Kidney (tissue), 14 donors: Measurements from ENCODE around the gene USF2. TPM values are rescaled to one million over a fixed set of nuclear protein-coding genes. Genes with fewer than 3 reads are reported as not detected.

Source experiments
- DNase-seq, 5 donors: peaks; one replicate each; pipeline ENCODE4 v3.0.0-alpha.2; 2013 to 2020
- FAIRE-seq: peaks from 2 replicates; lab custom pipeline; 2012; peaks lifted over from hg19 to GRCh38; lab: Jason Lieb, UNC
- H3K27ac ChIP-seq, 2 donors: one replicate each; pipeline ENCODE4 v1.7.0; 2013; ENCODE audit warnings: low read depth in 2 of 2, low read length in 2 of 2, inconsistent platforms in 1 of 2
- H3K27me3 ChIP-seq: one replicate; pipeline ENCODE4 v1.7.1; 2013; ENCODE audit warnings: low read length, inconsistent platforms; ENCODE audit not compliant: control insufficient read depth, insufficient read depth
- H3K36me3 ChIP-seq, 3 donors: one replicate each; pipeline versions ENCODE4 v1.7.0 to v1.7.1; 2013; ENCODE audit warnings: low read length in 3 of 3, control low read depth in 1 of 3, inconsistent platforms in 1 of 3; ENCODE audit not compliant: insufficient read depth in 3 of 3, control insufficient read depth in 2 of 3
- H3K4me1 ChIP-seq, 3 donors: one replicate each; pipeline versions ENCODE4 v1.7.0 to v1.7.1; 2013; ENCODE audit warnings: low read length in 3 of 3, inconsistent platforms in 1 of 3, low read depth in 1 of 3; ENCODE audit not compliant: control insufficient read depth in 2 of 3, insufficient read depth in 2 of 3
- H3K4me3 ChIP-seq, 3 donors: one replicate each; pipeline versions ENCODE4 v1.7.0 to v1.8.1; 2013; ENCODE audit warnings: low read length in 3 of 3, control low read depth in 1 of 3, inconsistent platforms in 1 of 3
- H3K9ac ChIP-seq, 3 donors: one replicate each; pipeline versions ENCODE4 v1.7.0 to v1.7.1; 2013; ENCODE audit warnings: low read length in 3 of 3, control low read depth in 1 of 3, inconsistent platforms in 1 of 3
- H3K9me3 ChIP-seq, 3 donors: one replicate each; pipeline versions ENCODE4 v1.7.0 to v1.7.1; 2013; ENCODE audit warnings: low read length in 3 of 3, control low read depth in 1 of 3, inconsistent platforms in 1 of 3; ENCODE audit not compliant: control insufficient read depth in 2 of 3, insufficient read depth in 1 of 3
- CTCF ChIP-seq: IDR thresholded peaks from 3 replicates; pipeline ENCODE4 v1.5.1; 2012; ENCODE audit warnings: mild to moderate bottlenecking, moderate library complexity, borderline replicate concordance; ENCODE audit not compliant: insufficient read depth; ENCODE audit errors: extremely low read depth
- intact Hi-C: fragments of 100-400 bp; cut with DNase I; formaldehyde crosslinking; loops from one replicate; pipeline ENCODE4 v1.11.1; 2022
- polyA plus RNA-seq: library from polyadenylated mRNA; stranded (reverse); fragments of 350-450 nt; fragmentation: Illumina TruSeq; extraction: RNeasy Lipid Tissue Mini Kit (QIAGEN cat#74804); gene quantifications from one replicate; pipeline ENCODE4 v1.2.3, GENCODE V29; 2014; ENCODE audit warnings: low read depth, low replicate concordance; ENCODE audit not compliant: insufficient read depth
- total RNA-seq: library from RNA; stranded (reverse); fragmentation: NEBNext Ultra II Directional; extraction: Animal tissue kit (Norgen Biotek cat#: 25700); gene quantifications from one replicate; pipeline ENCODE4 v1.2.1, GENCODE V29; 2021
- donor health status: control.
- donor health status: control.
- donor health status: control.
- donor health status: control.
- donor health status: control.
- donor health status: DM: yes; HTN: yes; CAD: no.
- donor health status: Normal renal cell carcinoma (clear cell type).

Gene USF2
- total and polyA plus RNA-seq, 2 donors from 2014 or later = 82.8 to 118 TPM

GRCh38 chr19:35287713-35288112, 19.0 kb downstream of the USF2 start:
- Histone ChIP-seq H3K4me1 (no peaks in the 10 kb centered on the region), H3K36me3 (no peaks in the 10 kb centered on the region), H3K4me3 (no peak overlapping the region), H3K27me3 (no peaks in the 10 kb centered on the region), H3K27ac (no peak overlapping the region), H3K9me3 (no peaks in the 10 kb centered on the region), H3K9ac (no peak overlapping the region)
- DNase-seq = no peak
- no peak for FAIRE-seq
- intact Hi-C loops = no loop called here
- no peak for TF ChIP-seq CTCF

- Histone ChIP-seq H3K9ac (no peak overlapping the region), H3K36me3 (no peaks in the 10 kb centered on the region), H3K27ac (no peak overlapping the region), H3K27me3 (no peaks in the 10 kb centered on the region), H3K4me3 (no peak overlapping the region), H3K4me1 (no peaks in the 10 kb centered on the region), H3K9me3 (no peaks in the 10 kb centered on the region)
- TF ChIP-seq CTCF = no peak
- intact Hi-C loops = no loop called here
- FAIRE-seq (no peak), DNase-seq (no peak)
These were observed 19.6 kb downstream of the USF2 start for GRCh38 chr19:35288331-35288730.

- H3K4me3 ChIP-seq = no peak overlapping the region
- H3K4me1 ChIP-seq = no peaks in the 10 kb centered on the region
- H3K9me3 ChIP-seq = no peaks in the 10 kb centered on the region
- no peak for DNase-seq
- intact Hi-C loops = no loop called here
- H3K9ac ChIP-seq = no peak overlapping the region
- H3K27me3 ChIP-seq = no peaks in the 10 kb centered on the region
- no peak for FAIRE-seq
- no peaks in the 10 kb centered on the region for H3K36me3 ChIP-seq
- TF ChIP-seq CTCF = no peak
- H3K27ac ChIP-seq = no peak overlapping the region
These were observed 20.1 kb downstream of the USF2 start for GRCh38 chr19:35288906-35289305.
